HEK293 (cell line): ENCODE data around the gene TRMT1.
A peak's percentile ranks its signal among the peaks of the same experiment; 100 is the strongest.

Experiments
- GLI2 ChIP-seq: fragments of 450-650 bp; formaldehyde crosslinking; IDR thresholded peaks from 2 replicates; pipeline ENCODE4; 2017; ENCODE audit warnings: missing biosample characterization, missing genetic modification characterization, low read depth, borderline replicate concordance
- GLIS2 ChIP-seq: fragments of 450-650 bp; formaldehyde crosslinking; IDR thresholded peaks from 2 replicates; pipeline ENCODE4 v1.5.1; 2016; ENCODE audit warnings: missing biosample characterization, missing genetic modification characterization
- KLF7 ChIP-seq: fragments of 450-650 bp; formaldehyde crosslinking; IDR thresholded peaks from 2 replicates; pipeline ENCODE4 v1.5.1; 2016; ENCODE audit warnings: missing biosample characterization, missing genetic modification characterization, borderline replicate concordance
- KLF8 ChIP-seq: fragments of 450-650 bp; formaldehyde crosslinking; IDR thresholded peaks from 2 replicates; pipeline ENCODE4 v1.5.1; 2016; ENCODE audit warnings: missing biosample characterization, missing genetic modification characterization
- MYNN ChIP-seq: fragments of 450-650 bp; formaldehyde crosslinking; IDR thresholded peaks from 2 replicates; pipeline ENCODE4 v1.5.1; 2016; ENCODE audit warnings: missing biosample characterization, missing genetic modification characterization, borderline replicate concordance
- OVOL3 ChIP-seq: fragments of 450-650 bp; formaldehyde crosslinking; IDR thresholded peaks from 2 replicates; pipeline ENCODE4 v1.5.1; 2016; ENCODE audit warnings: missing biosample characterization, missing genetic modification characterization
- PATZ1 ChIP-seq: fragments of 450-650 bp; formaldehyde crosslinking; IDR thresholded peaks from 2 replicates; pipeline ENCODE4 v1.5.1; 2016; ENCODE audit warnings: missing biosample characterization, missing genetic modification characterization
- RBAK ChIP-seq: fragments of 450-650 bp; formaldehyde crosslinking; IDR thresholded peaks from 2 replicates; pipeline ENCODE4 v1.5.1; 2016; ENCODE audit warnings: missing biosample characterization, missing genetic modification characterization
- SALL2 ChIP-seq: fragments of 450-650 bp; formaldehyde crosslinking; IDR thresholded peaks from 2 replicates; pipeline ENCODE4 v1.5.0; 2017; ENCODE audit warnings: missing biosample characterization, mild to moderate bottlenecking, missing genetic modification characterization, borderline replicate concordance
- SCRT1 ChIP-seq: fragments of 450-650 bp; formaldehyde crosslinking; IDR thresholded peaks from 2 replicates; pipeline ENCODE4 v1.5.1; 2016; ENCODE audit warnings: missing biosample characterization, missing genetic modification characterization, borderline replicate concordance
- WT1 ChIP-seq: fragments of 450-650 bp; formaldehyde crosslinking; IDR thresholded peaks from 2 replicates; pipeline ENCODE4 v1.5.1; 2016; ENCODE audit warnings: missing biosample characterization, missing genetic modification characterization
- YY1 ChIP-seq: fragments of 450-650 bp; formaldehyde crosslinking; IDR thresholded peaks from 2 replicates; pipeline ENCODE4 v1.5.1; 2018; ENCODE audit warnings: missing biosample characterization, missing genetic modification characterization
- ZBTB21 ChIP-seq: fragments of 450-650 bp; formaldehyde crosslinking; IDR thresholded peaks from 2 replicates; pipeline ENCODE4 v1.5.1; 2017; ENCODE audit warnings: missing biosample characterization, missing genetic modification characterization
- ZBTB7A ChIP-seq: fragments of 450-650 bp; formaldehyde crosslinking; IDR thresholded peaks from 2 replicates; pipeline ENCODE4 v1.5.1; 2016; ENCODE audit warnings: low read depth, missing biosample characterization, missing genetic modification characterization
- ZFHX2 ChIP-seq: fragments of 450-650 bp; formaldehyde crosslinking; conservative IDR thresholded peaks from 2 replicates; pipeline ENCODE4 v1.5.1; 2016; ENCODE audit warnings: missing biosample characterization, missing genetic modification characterization
- ZFP37 ChIP-seq: fragments of 450-650 bp; formaldehyde crosslinking; IDR thresholded peaks from 2 replicates; pipeline ENCODE4 v1.5.1; 2016; ENCODE audit warnings: missing biosample characterization, missing genetic modification characterization
- ZNF16 ChIP-seq: fragments of 450-650 bp; formaldehyde crosslinking; IDR thresholded peaks from 2 replicates; pipeline ENCODE4 v1.5.1; 2016; ENCODE audit warnings: low read depth, missing biosample characterization, missing genetic modification characterization
- ZNF24 ChIP-seq: fragments of 450-650 bp; formaldehyde crosslinking; IDR thresholded peaks from 2 replicates; pipeline ENCODE4 v1.5.1; 2016; ENCODE audit warnings: missing biosample characterization, missing genetic modification characterization
- ZNF394 ChIP-seq: fragments of 450-650 bp; formaldehyde crosslinking; IDR thresholded peaks from 2 replicates; pipeline ENCODE4 v1.5.1; 2016; ENCODE audit warnings: missing biosample characterization, missing genetic modification characterization, mild to moderate bottlenecking, moderate library complexity, borderline replicate concordance
- ZNF514 ChIP-seq: fragments of 450-650 bp; formaldehyde crosslinking; IDR thresholded peaks from 2 replicates; pipeline ENCODE4 v1.5.1; 2016; ENCODE audit warnings: missing biosample characterization, missing genetic modification characterization
- ZNF529 ChIP-seq: fragments of 450-650 bp; formaldehyde crosslinking; IDR thresholded peaks from 2 replicates; pipeline ENCODE4 v1.5.1; 2017; ENCODE audit warnings: missing genetic modification characterization, missing biosample characterization; ENCODE audit not compliant: insufficient replicate concordance
- ZNF558 ChIP-seq: fragments of 450-650 bp; formaldehyde crosslinking; IDR thresholded peaks from 2 replicates; pipeline ENCODE4 v1.5.1; 2016; ENCODE audit warnings: missing biosample characterization, missing genetic modification characterization
- ZNF76 ChIP-seq: fragments of 450-650 bp; formaldehyde crosslinking; IDR thresholded peaks from 2 replicates; pipeline ENCODE4; 2016; ENCODE audit warnings: low read depth, missing biosample characterization, missing genetic modification characterization, borderline replicate concordance
- TF ChIP-seq, protein P1 (sequence below): fragments of 450-650 bp; formaldehyde crosslinking; IDR thresholded peaks from 2 replicates; pipeline ENCODE4 v1.5.1; 2017; ENCODE audit warnings: missing biosample characterization, missing genetic modification characterization
- TF ChIP-seq, protein P2 (sequence below): fragments of 450-650 bp; formaldehyde crosslinking; IDR thresholded peaks from 2 replicates; pipeline ENCODE4 v1.5.1; 2016; ENCODE audit warnings: missing biosample characterization, missing genetic modification characterization, low read depth
- TF ChIP-seq, protein P3 (sequence below): fragments of 450-650 bp; formaldehyde crosslinking; IDR thresholded peaks from 2 replicates; pipeline ENCODE4 v1.5.0; 2017; ENCODE audit warnings: missing biosample characterization, missing genetic modification characterization, borderline replicate concordance
- TF ChIP-seq, protein P4 (sequence below): fragments of 450-650 bp; formaldehyde crosslinking; IDR thresholded peaks from 2 replicates; pipeline ENCODE4 v1.5.1; 2016; ENCODE audit warnings: missing biosample characterization, missing genetic modification characterization
- TF ChIP-seq, protein P5 (sequence below): fragments of 450-650 bp; formaldehyde crosslinking; IDR thresholded peaks from 2 replicates; pipeline ENCODE4 v1.5.1; 2016; ENCODE audit warnings: missing biosample characterization, missing genetic modification characterization

TRMT1 gene

DNA sequence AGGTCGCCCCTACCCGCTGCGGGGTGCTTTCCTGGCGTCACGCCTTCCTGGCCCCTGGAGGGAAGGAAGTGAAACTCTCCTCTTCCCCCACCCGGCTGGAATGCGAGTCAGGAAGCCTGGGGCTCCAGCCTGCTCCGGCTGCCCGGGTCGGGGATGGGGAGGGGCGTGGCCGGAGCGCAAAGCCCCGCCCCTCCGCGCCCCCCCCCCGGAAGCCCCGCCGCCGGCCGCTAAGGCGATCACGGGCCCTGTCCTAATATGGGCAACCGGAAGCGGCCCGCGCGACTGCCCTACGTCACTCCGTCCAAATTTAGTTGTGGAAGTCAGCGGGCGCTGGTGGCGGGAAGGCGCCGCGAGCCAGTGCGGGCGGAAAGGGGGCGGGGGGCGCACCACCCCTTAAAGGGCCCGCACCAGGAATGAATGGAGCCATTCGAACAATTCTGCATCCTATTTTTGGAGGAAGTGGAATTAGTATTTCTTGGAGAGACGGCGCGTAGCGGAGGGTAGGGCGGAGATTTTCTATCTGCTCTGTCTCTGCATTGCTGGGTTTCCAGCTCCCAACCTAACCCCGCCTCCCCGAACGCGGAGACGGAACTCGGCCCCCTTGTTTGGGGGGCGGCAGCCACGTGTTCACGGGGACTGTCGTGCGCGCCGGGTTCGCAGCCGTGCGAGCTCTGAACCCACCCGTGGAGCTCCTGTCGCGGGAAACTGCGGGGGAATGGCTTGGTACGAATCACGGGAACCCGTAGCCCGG is 35.2 kb upstream of the TRMT1 start (continued):
- TF ChIP-seq YY1 (tag by site-specific recombination), result no peak; the same call in 1 of the 2 replicates
- TF ChIP-seq, protein P1, sequence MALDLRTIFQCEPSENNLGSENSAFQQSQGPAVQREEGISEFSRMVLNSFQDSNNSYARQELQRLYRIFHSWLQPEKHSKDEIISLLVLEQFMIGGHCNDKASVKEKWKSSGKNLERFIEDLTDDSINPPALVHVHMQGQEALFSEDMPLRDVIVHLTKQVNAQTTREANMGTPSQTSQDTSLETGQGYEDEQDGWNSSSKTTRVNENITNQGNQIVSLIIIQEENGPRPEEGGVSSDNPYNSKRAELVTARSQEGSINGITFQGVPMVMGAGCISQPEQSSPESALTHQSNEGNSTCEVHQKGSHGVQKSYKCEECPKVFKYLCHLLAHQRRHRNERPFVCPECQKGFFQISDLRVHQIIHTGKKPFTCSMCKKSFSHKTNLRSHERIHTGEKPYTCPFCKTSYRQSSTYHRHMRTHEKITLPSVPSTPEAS (tag by site-specific recombination), result no peak
- peak; percentile 54 for TF ChIP-seq ZBTB7A (tag by site-specific recombination)
- TF ChIP-seq PATZ1 (tag by site-specific recombination), result peak; percentile 89
- no peak for TF ChIP-seq RBAK (tag by site-specific recombination)
- TF ChIP-seq ZNF16 (tag by site-specific recombination), result no peak
- TF ChIP-seq OVOL3 (tag by site-specific recombination), result no peak
- peak; percentile 88; the same call in 1 of the 2 replicates for TF ChIP-seq ZBTB21 (tag by site-specific recombination)
- TF ChIP-seq WT1, result no peak
- TF ChIP-seq ZNF514, result no peak
- peak; percentile 72 for TF ChIP-seq ZFHX2
- no peak for TF ChIP-seq ZFP37 (tag by site-specific recombination)
- TF ChIP-seq, protein P2, sequence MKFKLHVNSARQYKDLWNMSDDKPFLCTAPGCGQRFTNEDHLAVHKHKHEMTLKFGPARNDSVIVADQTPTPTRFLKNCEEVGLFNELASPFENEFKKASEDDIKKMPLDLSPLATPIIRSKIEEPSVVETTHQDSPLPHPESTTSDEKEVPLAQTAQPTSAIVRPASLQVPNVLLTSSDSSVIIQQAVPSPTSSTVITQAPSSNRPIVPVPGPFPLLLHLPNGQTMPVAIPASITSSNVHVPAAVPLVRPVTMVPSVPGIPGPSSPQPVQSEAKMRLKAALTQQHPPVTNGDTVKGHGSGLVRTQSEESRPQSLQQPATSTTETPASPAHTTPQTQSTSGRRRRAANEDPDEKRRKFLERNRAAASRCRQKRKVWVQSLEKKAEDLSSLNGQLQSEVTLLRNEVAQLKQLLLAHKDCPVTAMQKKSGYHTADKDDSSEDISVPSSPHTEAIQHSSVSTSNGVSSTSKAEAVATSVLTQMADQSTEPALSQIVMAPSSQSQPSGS (tag by site-specific recombination), result 0 out of 2 replicates have a peak, but pooled peaks have one; percentile 1
- no peak for TF ChIP-seq ZNF24
- TF ChIP-seq, protein P3, sequence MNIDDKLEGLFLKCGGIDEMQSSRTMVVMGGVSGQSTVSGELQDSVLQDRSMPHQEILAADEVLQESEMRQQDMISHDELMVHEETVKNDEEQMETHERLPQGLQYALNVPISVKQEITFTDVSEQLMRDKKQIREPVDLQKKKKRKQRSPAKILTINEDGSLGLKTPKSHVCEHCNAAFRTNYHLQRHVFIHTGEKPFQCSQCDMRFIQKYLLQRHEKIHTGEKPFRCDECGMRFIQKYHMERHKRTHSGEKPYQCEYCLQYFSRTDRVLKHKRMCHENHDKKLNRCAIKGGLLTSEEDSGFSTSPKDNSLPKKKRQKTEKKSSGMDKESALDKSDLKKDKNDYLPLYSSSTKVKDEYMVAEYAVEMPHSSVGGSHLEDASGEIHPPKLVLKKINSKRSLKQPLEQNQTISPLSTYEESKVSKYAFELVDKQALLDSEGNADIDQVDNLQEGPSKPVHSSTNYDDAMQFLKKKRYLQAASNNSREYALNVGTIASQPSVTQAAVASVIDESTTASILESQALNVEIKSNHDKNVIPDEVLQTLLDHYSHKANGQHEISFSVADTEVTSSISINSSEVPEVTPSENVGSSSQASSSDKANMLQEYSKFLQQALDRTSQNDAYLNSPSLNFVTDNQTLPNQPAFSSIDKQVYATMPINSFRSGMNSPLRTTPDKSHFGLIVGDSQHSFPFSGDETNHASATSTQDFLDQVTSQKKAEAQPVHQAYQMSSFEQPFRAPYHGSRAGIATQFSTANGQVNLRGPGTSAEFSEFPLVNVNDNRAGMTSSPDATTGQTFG (tag by site-specific recombination), result no peak
- TF ChIP-seq, protein P4, sequence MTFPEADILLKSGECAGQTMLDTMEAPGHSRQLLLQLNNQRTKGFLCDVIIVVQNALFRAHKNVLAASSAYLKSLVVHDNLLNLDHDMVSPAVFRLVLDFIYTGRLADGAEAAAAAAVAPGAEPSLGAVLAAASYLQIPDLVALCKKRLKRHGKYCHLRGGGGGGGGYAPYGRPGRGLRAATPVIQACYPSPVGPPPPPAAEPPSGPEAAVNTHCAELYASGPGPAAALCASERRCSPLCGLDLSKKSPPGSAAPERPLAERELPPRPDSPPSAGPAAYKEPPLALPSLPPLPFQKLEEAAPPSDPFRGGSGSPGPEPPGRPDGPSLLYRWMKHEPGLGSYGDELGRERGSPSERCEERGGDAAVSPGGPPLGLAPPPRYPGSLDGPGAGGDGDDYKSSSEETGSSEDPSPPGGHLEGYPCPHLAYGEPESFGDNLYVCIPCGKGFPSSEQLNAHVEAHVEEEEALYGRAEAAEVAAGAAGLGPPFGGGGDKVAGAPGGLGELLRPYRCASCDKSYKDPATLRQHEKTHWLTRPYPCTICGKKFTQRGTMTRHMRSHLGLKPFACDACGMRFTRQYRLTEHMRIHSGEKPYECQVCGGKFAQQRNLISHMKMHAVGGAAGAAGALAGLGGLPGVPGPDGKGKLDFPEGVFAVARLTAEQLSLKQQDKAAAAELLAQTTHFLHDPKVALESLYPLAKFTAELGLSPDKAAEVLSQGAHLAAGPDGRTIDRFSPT, result no peak; the same call in 1 of the 2 replicates
- no peak for TF ChIP-seq SCRT1 (tag by site-specific recombination)
- TF ChIP-seq ZNF529 (tag by site-specific recombination), result no peak
- TF ChIP-seq SALL2 (tag by site-specific recombination), result no peak
- no peak for TF ChIP-seq ZNF76 (tag by site-specific recombination)
- TF ChIP-seq ZNF394, result no peak
- TF ChIP-seq GLIS2 (tag by site-specific recombination), result peak; percentile 0; the same call in 1 of the 2 replicates
- no peak for TF ChIP-seq MYNN (tag by site-specific recombination)
- no peak for TF ChIP-seq ZNF558 (tag by site-specific recombination)
- TF ChIP-seq, protein P5, sequence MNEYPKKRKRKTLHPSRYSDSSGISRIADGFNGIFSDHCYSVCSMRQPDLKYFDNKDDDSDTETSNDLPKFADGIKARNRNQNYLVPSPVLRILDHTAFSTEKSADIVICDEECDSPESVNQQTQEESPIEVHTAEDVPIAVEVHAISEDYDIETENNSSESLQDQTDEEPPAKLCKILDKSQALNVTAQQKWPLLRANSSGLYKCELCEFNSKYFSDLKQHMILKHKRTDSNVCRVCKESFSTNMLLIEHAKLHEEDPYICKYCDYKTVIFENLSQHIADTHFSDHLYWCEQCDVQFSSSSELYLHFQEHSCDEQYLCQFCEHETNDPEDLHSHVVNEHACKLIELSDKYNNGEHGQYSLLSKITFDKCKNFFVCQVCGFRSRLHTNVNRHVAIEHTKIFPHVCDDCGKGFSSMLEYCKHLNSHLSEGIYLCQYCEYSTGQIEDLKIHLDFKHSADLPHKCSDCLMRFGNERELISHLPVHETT (tag by site-specific recombination), result no peak
- TF ChIP-seq GLI2, result no peak
- TF ChIP-seq KLF8 (tag by site-specific recombination), result peak; percentile 92
- no peak for TF ChIP-seq KLF7
